Measurements from ENCODE around the gene LRRC74A. TPM values are rescaled to one million over a fixed set of nuclear protein-coding genes. Genes with fewer than 3 reads are reported as not detected.
A peak's percentile ranks its signal among the peaks of the same experiment; 100 is the strongest.

Gene LRRC74A
- not detected for polyA plus RNA-seq
- long read RNA-seq, donor 1, result 0 reads
- long read RNA-seq, donor 2, result 0 reads
- long read RNA-seq, donor 3, result 0 reads
- long read RNA-seq, donor 4, result 0 reads
- long read RNA-seq, donor 5, result 0 reads
- long read RNA-seq, donor 6, result 0 reads
- long read RNA-seq, donor 7, result 0 reads
- long read RNA-seq, donor 8, result 0 reads
- long read RNA-seq, donor 9, result 0 reads
- long read RNA-seq, donor 10, partial matches to known transcripts, result 12 of 12 reads
- long read RNA-seq, donor 10, other reads (novel, unspliced or antisense), result 0 of 12 reads

- no peak within 1 kb of the TSS for H3K27ac ChIP-seq (ENCODE audit: low read depth in 1 of 3, low read length in 2 of 3)
- FAIRE-seq (no peak), DNase-seq (no peak)
- H3K4me3 ChIP-seq (ENCODE audit: low read depth in 1 of 3, low read length in 3 of 3), result no peak within 1 kb of the TSS
- 81 to 95% (median 88%) methylated on average over 2 of the region's 2 CpGs for WGBS, 3 donors
- H3K9me3 ChIP-seq (ENCODE audit: control insufficient read depth in 2 of 2, insufficient read depth in 1 of 2, low read depth in 1 of 2, low read length in 1 of 2), result peaks cover 0 to 4% of the 10 kb centered on the region in 2 donors
- no peaks in the 10 kb centered on the region for H3K36me3 ChIP-seq (ENCODE audit: control insufficient read depth in 3 of 3, insufficient read depth in 2 of 3, low read depth in 1 of 3, low read length in 3 of 3)
- H3K27me3 ChIP-seq (ENCODE audit: control insufficient read depth in 3 of 3, insufficient read depth in 3 of 3, low read length in 3 of 3), result peaks cover 0 to 3% (median 0%) of the 10 kb centered on the region in 3 donors
- no peaks in the 10 kb centered on the region for H3K4me1 ChIP-seq (ENCODE audit: control insufficient read depth in 3 of 3, insufficient read depth in 2 of 3, low read depth in 1 of 3, low read length in 2 of 3)
Observed at GRCh38 chr14:76826122-76826521, at the start of gene LRRC74A. TSS of gene LRRC74A (plus strand) at chr14:76826408. CDS start at chr14:76826698, 290 bp downstream.

GRCh38 chr14:76776428-76777251, 49.6 kb upstream of the LRRC74A start:
- Histone ChIP-seq H3K27ac (ENCODE audit: low read depth in 1 of 3, low read length in 2 of 3) (no peak overlapping the region), H3K36me3 (ENCODE audit: control insufficient read depth in 3 of 3, insufficient read depth in 2 of 3, low read depth in 1 of 3, low read length in 3 of 3) (peaks cover 0 to 55% (median 0%) of the 10 kb centered on the region in 3 donors), H3K27me3 (ENCODE audit: control insufficient read depth in 3 of 3, insufficient read depth in 3 of 3, low read length in 3 of 3) (no peaks in the 10 kb centered on the region), H3K4me3 (ENCODE audit: low read depth in 1 of 3, low read length in 3 of 3) (no peak overlapping the region), H3K4me1 (ENCODE audit: control insufficient read depth in 3 of 3, insufficient read depth in 2 of 3, low read depth in 1 of 3, low read length in 2 of 3) (peaks cover 0 to 24% (median 0%) of the 10 kb centered on the region in 3 donors), H3K9me3 (ENCODE audit: control insufficient read depth in 2 of 2, insufficient read depth in 1 of 2, low read depth in 1 of 2, low read length in 1 of 2) (no peaks in the 10 kb centered on the region)
- 55 to 74% (median 69%) methylated on average over 8 to 10 of the region's 10 CpGs for WGBS, 3 donors
- DNase-seq (peak in 1 of 2 donors; percentile 40), FAIRE-seq (no peak)

DNA sequence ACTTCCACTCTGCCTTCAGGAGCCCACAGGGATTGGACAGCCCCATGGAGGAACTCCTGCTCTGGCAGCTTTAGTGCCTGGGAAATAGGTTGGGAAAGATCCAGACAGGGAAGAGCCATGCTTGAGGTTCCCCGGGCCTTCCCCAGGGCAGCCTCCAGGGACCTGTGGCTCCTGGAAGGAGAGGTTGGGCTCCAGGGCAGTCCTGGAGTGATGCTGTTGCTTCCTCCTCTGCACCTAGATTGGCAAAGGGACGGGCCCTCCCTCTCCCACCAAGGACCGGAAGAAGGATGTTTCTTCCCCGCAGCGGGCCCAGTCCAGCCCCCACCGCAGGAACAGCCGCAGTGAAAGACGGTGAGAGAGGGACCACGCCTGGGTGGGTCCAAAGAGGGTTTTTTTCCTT, 48.5 kb upstream of the LRRC74A start:
- DNase-seq (no peak), FAIRE-seq (no peak)
- no peak overlapping the region for H3K4me3 ChIP-seq (ENCODE audit: low read depth in 1 of 3, low read length in 3 of 3)
- H3K36me3 ChIP-seq (ENCODE audit: control insufficient read depth in 3 of 3, insufficient read depth in 2 of 3, low read depth in 1 of 3, low read length in 3 of 3), result peaks cover 0 to 65% (median 0%) of the 10 kb centered on the region in 3 donors
- H3K27ac ChIP-seq (ENCODE audit: low read depth in 1 of 3, low read length in 2 of 3), result no peak overlapping the region
- WGBS, 3 donors, result 83 to 85% (median 84%) methylated on average over 6 to 9 of the region's 9 CpGs
- H3K4me1 ChIP-seq (ENCODE audit: control insufficient read depth in 3 of 3, insufficient read depth in 2 of 3, low read depth in 1 of 3, low read length in 2 of 3), result peaks cover 0 to 18% (median 0%) of the 10 kb centered on the region in 3 donors
- H3K9me3 ChIP-seq (ENCODE audit: control insufficient read depth in 2 of 2, insufficient read depth in 1 of 2, low read depth in 1 of 2, low read length in 1 of 2), result no peaks in the 10 kb centered on the region
- no peaks in the 10 kb centered on the region for H3K27me3 ChIP-seq (ENCODE audit: control insufficient read depth in 3 of 3, insufficient read depth in 3 of 3, low read length in 3 of 3)

GRCh38 chr14:76778546-76779215, 47.5 kb upstream of the LRRC74A start:
- H3K9me3 ChIP-seq (ENCODE audit: control insufficient read depth in 2 of 2, insufficient read depth in 1 of 2, low read depth in 1 of 2, low read length in 1 of 2), result no peaks in the 10 kb centered on the region
- H3K27me3 ChIP-seq (ENCODE audit: control insufficient read depth in 3 of 3, insufficient read depth in 3 of 3, low read length in 3 of 3), result no peaks in the 10 kb centered on the region
- H3K27ac ChIP-seq (ENCODE audit: low read depth in 1 of 3, low read length in 2 of 3), result no peak overlapping the region
- H3K4me3 ChIP-seq (ENCODE audit: low read depth in 1 of 3, low read length in 3 of 3), result no peak overlapping the region
- WGBS, 3 donors, result 85 to 90% (median 87%) methylated on average over 16 of the region's 16 CpGs
- peaks cover 0 to 74% (median 0%) of the 10 kb centered on the region in 3 donors for H3K36me3 ChIP-seq (ENCODE audit: control insufficient read depth in 3 of 3, insufficient read depth in 2 of 3, low read depth in 1 of 3, low read length in 3 of 3)
- peaks cover 0 to 10% (median 0%) of the 10 kb centered on the region in 3 donors for H3K4me1 ChIP-seq (ENCODE audit: control insufficient read depth in 3 of 3, insufficient read depth in 2 of 3, low read depth in 1 of 3, low read length in 2 of 3)
- FAIRE-seq, result no peak
- no peak for DNase-seq

GRCh38 chr14:76779221-76780057, 46.8 kb upstream of the LRRC74A start:
- H3K27ac ChIP-seq (ENCODE audit: low read depth in 1 of 3, low read length in 2 of 3), result no peak overlapping the region
- no peak for FAIRE-seq
- peaks cover 0 to 5% (median 0%) of the 10 kb centered on the region in 3 donors for H3K4me1 ChIP-seq (ENCODE audit: control insufficient read depth in 3 of 3, insufficient read depth in 2 of 3, low read depth in 1 of 3, low read length in 2 of 3)

GRCh38 chr14:76780058-76780345, 46.2 kb upstream of the LRRC74A start:
- Histone ChIP-seq H3K27me3 (ENCODE audit: control insufficient read depth in 3 of 3, insufficient read depth in 3 of 3, low read length in 3 of 3) (no peaks in the 10 kb centered on the region), H3K9me3 (ENCODE audit: control insufficient read depth in 2 of 2, insufficient read depth in 1 of 2, low read depth in 1 of 2, low read length in 1 of 2) (no peaks in the 10 kb centered on the region), H3K4me3 (ENCODE audit: low read depth in 1 of 3, low read length in 3 of 3) (no peak overlapping the region), H3K36me3 (ENCODE audit: control insufficient read depth in 3 of 3, insufficient read depth in 2 of 3, low read depth in 1 of 3, low read length in 3 of 3) (peaks cover 0 to 78% (median 0%) of the 10 kb centered on the region in 3 donors), H3K4me1 (ENCODE audit: control insufficient read depth in 3 of 3, insufficient read depth in 2 of 3, low read depth in 1 of 3, low read length in 2 of 3) (peaks cover 0 to 5% (median 0%) of the 10 kb centered on the region in 3 donors), H3K27ac (ENCODE audit: low read depth in 1 of 3, low read length in 2 of 3) (no peak overlapping the region)
- FAIRE-seq (no peak), DNase-seq (no peak)
- 96 to 97% (median 96%) methylated on average over 2 of the region's 2 CpGs for WGBS, 3 donors

More at GRCh38 chr14:76779221-76780057, 46.8 kb upstream of the LRRC74A start:
- H3K36me3 ChIP-seq (ENCODE audit: control insufficient read depth in 3 of 3, insufficient read depth in 2 of 3, low read depth in 1 of 3, low read length in 3 of 3), result peaks cover 0 to 74% (median 0%) of the 10 kb centered on the region in 3 donors
- H3K9me3 ChIP-seq (ENCODE audit: control insufficient read depth in 2 of 2, insufficient read depth in 1 of 2, low read depth in 1 of 2, low read length in 1 of 2), result no peaks in the 10 kb centered on the region
- 92 to 94% (median 94%) methylated on average over 7 of the region's 7 CpGs for WGBS, 3 donors
- no peaks in the 10 kb centered on the region for H3K27me3 ChIP-seq (ENCODE audit: control insufficient read depth in 3 of 3, insufficient read depth in 3 of 3, low read length in 3 of 3)
- no peak for DNase-seq
- no peak overlapping the region for H3K4me3 ChIP-seq (ENCODE audit: low read depth in 1 of 3, low read length in 3 of 3)

- FAIRE-seq, result no peak
- 63 to 70% (median 66%) methylated on average over 5 of the region's 5 CpGs for WGBS, 3 donors
- no peak for DNase-seq
- Histone ChIP-seq H3K36me3 (ENCODE audit: control insufficient read depth in 3 of 3, insufficient read depth in 2 of 3, low read depth in 1 of 3, low read length in 3 of 3) (peaks cover 0 to 75% (median 0%) of the 10 kb centered on the region in 3 donors), H3K27me3 (ENCODE audit: control insufficient read depth in 3 of 3, insufficient read depth in 3 of 3, low read length in 3 of 3) (no peaks in the 10 kb centered on the region), H3K4me1 (ENCODE audit: control insufficient read depth in 3 of 3, insufficient read depth in 2 of 3, low read depth in 1 of 3, low read length in 2 of 3) (peaks cover 0 to 5% (median 0%) of the 10 kb centered on the region in 3 donors), H3K4me3 (ENCODE audit: low read depth in 1 of 3, low read length in 3 of 3) (no peak overlapping the region), H3K27ac (ENCODE audit: low read depth in 1 of 3, low read length in 2 of 3) (no peak overlapping the region), H3K9me3 (ENCODE audit: control insufficient read depth in 2 of 2, insufficient read depth in 1 of 2, low read depth in 1 of 2, low read length in 1 of 2) (no peaks in the 10 kb centered on the region)
Observed at GRCh38 chr14:76780360-76780759, 45.8 kb upstream of the LRRC74A start.
